ENCODE measurements around the gene KNDC1. TPM values are rescaled to one million over a fixed set of nuclear protein-coding genes. Genes with fewer than 3 reads are reported as not detected.

KNDC1 gene
- total RNA-seq, 1 experiment from 2014 or later, result 1.7 TPM

DNA sequence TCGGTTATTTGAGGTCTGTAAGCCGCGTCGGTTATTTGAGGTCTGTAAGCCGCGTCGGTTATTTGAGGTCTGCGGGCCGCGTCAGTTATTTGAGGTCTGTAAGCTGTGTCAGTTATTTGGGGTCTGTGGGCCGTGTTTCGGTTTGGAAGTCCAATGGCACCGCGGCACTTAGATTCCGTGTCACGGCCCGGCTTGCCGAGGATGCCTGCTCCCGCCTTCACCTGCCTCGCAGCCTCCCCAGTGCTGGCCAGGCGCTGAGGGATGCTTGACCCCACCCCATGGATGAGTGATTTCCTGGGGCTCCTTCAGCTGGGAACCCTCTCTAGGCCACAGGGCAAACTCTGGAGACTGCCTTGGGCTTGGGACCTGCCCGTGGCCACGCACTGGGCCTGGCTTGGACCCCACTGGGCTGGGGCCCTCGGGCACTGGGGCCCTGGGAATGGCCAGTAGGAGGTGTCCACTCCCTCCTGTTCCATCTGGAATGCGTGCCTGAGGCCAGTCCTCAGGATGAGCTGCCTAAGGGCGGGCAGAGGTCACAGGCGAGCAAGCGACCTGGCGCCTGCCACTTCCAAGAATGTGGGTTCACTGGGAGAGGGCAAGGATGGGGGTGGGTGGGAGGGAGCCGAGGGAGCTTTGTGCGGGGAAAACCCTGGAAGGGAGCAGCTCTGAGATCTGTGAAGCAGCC, 46.7 kb upstream of the KNDC1 start:
- Histone ChIP-seq H3K36me3 (ENCODE audit: low read depth) (no peaks in the 10 kb centered on the region), H3K4me2 (no peak overlapping the region), H2AFZ (no peak overlapping the region), H3K27ac (no peak overlapping the region), H3F3A (ENCODE audit: insufficient read depth, low read depth) (no peaks in the 10 kb centered on the region), H4K20me1 (ENCODE audit: insufficient read depth) (no peaks in the 10 kb centered on the region), H3K9me2 (ENCODE audit: insufficient read depth) (no peaks in the 10 kb centered on the region), H3K9me3 (ENCODE audit: insufficient read depth, low read depth) (no peaks in the 10 kb centered on the region), H3K4me1 (replicated peaks; ENCODE audit: insufficient read depth) (no peaks in the 10 kb centered on the region), H3K27me3 (ENCODE audit: insufficient read depth, low read depth) (peaks cover 46% of the 10 kb centered on the region), H3K79me2 (ENCODE audit: low read depth) (no peaks in the 10 kb centered on the region), H3K4me3 (no peak overlapping the region)
- no peak for TF ChIP-seq EZH2 (IDR thresholded peaks at IDR 0.05; ENCODE audit: low read depth)
- TF ChIP-seq, protein P1, sequence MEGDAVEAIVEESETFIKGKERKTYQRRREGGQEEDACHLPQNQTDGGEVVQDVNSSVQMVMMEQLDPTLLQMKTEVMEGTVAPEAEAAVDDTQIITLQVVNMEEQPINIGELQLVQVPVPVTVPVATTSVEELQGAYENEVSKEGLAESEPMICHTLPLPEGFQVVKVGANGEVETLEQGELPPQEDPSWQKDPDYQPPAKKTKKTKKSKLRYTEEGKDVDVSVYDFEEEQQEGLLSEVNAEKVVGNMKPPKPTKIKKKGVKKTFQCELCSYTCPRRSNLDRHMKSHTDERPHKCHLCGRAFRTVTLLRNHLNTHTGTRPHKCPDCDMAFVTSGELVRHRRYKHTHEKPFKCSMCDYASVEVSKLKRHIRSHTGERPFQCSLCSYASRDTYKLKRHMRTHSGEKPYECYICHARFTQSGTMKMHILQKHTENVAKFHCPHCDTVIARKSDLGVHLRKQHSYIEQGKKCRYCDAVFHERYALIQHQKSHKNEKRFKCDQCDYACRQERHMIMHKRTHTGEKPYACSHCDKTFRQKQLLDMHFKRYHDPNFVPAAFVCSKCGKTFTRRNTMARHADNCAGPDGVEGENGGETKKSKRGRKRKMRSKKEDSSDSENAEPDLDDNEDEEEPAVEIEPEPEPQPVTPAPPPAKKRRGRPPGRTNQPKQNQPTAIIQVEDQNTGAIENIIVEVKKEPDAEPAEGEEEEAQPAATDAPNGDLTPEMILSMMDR (conservative IDR thresholded peaks at IDR 0.05), result no peak
- intact Hi-C loops (cut with micrococcal nuclease; ENCODE audit: unreplicated experiment), result no loop called here
- ChIA-PET POLR2A (ENCODE audit: unreplicated experiment) (no interaction called here), CTCF (no interaction called here)
- no peak for DNase-seq
- no TSS peak for BruUV-seq (replicated peaks)

DNA sequence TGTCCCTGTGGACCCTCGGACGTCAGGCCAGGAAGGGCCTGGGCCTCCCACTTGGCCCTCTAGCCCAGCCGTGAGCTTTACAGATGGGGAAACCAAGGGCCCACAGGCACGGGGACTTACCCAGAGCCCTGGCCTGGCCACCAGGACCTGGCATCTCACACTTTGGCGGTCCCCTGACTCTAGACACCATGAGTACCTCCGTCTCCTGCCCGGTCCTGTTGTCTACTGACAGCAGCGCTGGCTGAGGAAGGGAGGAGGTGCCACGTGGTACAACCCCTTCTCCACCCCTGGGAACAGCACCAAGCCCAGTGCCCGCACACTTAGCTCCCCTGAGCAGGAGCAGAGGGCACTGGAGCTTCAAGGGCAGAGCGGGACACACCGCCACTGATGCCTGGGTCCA, 46.2 kb upstream of the KNDC1 start:
- no peaks in the 10 kb centered on the region for H3K36me3 ChIP-seq (ENCODE audit: low read depth)
- peaks cover 46% of the 10 kb centered on the region for H3K27me3 ChIP-seq (ENCODE audit: insufficient read depth, low read depth)
- no peak overlapping the region for H3K27ac ChIP-seq
- ChIA-PET POLR2A (ENCODE audit: unreplicated experiment) (no interaction called here), CTCF (no interaction called here)
- H3F3A ChIP-seq (ENCODE audit: insufficient read depth, low read depth), result no peaks in the 10 kb centered on the region
- no peaks in the 10 kb centered on the region for H3K9me3 ChIP-seq (ENCODE audit: insufficient read depth, low read depth)
- H3K4me1 ChIP-seq (replicated peaks; ENCODE audit: insufficient read depth), result no peaks in the 10 kb centered on the region
- no peak overlapping the region for H2AFZ ChIP-seq
- no peaks in the 10 kb centered on the region for H3K79me2 ChIP-seq (ENCODE audit: low read depth)
- intact Hi-C loops (cut with micrococcal nuclease; ENCODE audit: unreplicated experiment), result no loop called here
- no peaks in the 10 kb centered on the region for H4K20me1 ChIP-seq (ENCODE audit: insufficient read depth)
- TF ChIP-seq, protein P1 (conservative IDR thresholded peaks at IDR 0.05), result no peak
- no peak for TF ChIP-seq EZH2 (IDR thresholded peaks at IDR 0.05; ENCODE audit: low read depth)
- no peak for DNase-seq
- no TSS peak for BruUV-seq (replicated peaks)
- H3K4me3 ChIP-seq, result no peak overlapping the region
- H3K9me2 ChIP-seq (ENCODE audit: insufficient read depth), result no peaks in the 10 kb centered on the region
- H3K4me2 ChIP-seq, result no peak overlapping the region

DNA sequence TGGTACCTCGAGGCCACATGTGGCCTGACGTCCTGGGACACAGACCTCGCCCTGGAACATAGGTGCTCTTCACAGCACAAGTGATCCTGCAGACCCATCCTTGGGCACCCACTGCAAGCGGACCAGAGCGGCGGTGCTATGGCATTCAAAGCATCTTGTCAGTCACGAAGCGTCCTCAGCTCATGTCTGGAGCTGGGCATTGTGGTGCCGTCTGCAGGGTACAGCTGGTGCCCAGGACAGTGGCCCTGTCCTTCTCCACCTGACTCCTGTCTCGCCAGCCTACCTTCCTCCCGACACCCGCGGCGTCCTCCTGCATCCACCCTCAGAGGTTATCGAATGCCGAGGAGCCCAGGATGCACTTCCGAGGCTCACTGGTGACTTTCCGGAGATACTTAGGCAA, 45.8 kb upstream of the KNDC1 start:
- no TSS peak for BruUV-seq (replicated peaks)

More for the DNA sequence above, 45.8 kb upstream of the KNDC1 start:
- Histone ChIP-seq H3K27ac (no peak overlapping the region), H3K36me3 (ENCODE audit: low read depth) (no peaks in the 10 kb centered on the region), H4K20me1 (ENCODE audit: insufficient read depth) (no peaks in the 10 kb centered on the region), H3K9me3 (ENCODE audit: insufficient read depth, low read depth) (no peaks in the 10 kb centered on the region), H3K4me2 (no peak overlapping the region), H3K79me2 (ENCODE audit: low read depth) (no peaks in the 10 kb centered on the region), H3K4me3 (no peak overlapping the region), H3F3A (ENCODE audit: insufficient read depth, low read depth) (no peaks in the 10 kb centered on the region), H2AFZ (no peak overlapping the region), H3K27me3 (ENCODE audit: insufficient read depth, low read depth) (peaks cover 50% of the 10 kb centered on the region), H3K4me1 (replicated peaks; ENCODE audit: insufficient read depth) (no peaks in the 10 kb centered on the region), H3K9me2 (ENCODE audit: insufficient read depth) (no peaks in the 10 kb centered on the region)
- POLR2A ChIA-PET (ENCODE audit: unreplicated experiment), result no interaction called here
- intact Hi-C loops (cut with micrococcal nuclease; ENCODE audit: unreplicated experiment), result no loop called here
- CTCF ChIA-PET, result no interaction called here
- DNase-seq, result no peak
- TF ChIP-seq, protein P1 (conservative IDR thresholded peaks at IDR 0.05), result no peak
- TF ChIP-seq EZH2 (IDR thresholded peaks at IDR 0.05; ENCODE audit: low read depth), result no peak
